ENCODE measurements around the gene PRM1. TPM values are rescaled to one million over a fixed set of nuclear protein-coding genes. Genes with fewer than 3 reads are reported as not detected.

PRM1 gene
- total RNA-seq, 2 donors from 2014 or later, result not detected

- H3K4me1 ChIP-seq, result peaks cover 0 to 15% of the 10 kb centered on the region in 2 donors
- H3K27me3 ChIP-seq, result no peaks in the 10 kb centered on the region
- no peak for TF ChIP-seq CTCF (IDR thresholded peaks at IDR 0.05)
- no peaks in the 10 kb centered on the region for H3K36me3 ChIP-seq
- no peak overlapping the region for H3K4me3 ChIP-seq
- no peak overlapping the region for H3K27ac ChIP-seq
- no peak for DNase-seq (ENCODE audit: low spot score)
- no peaks in the 10 kb centered on the region for H3K9me3 ChIP-seq
Measured at GRCh38 chr16:11234884-11235702, 46.0 kb downstream of the PRM1 start.

GRCh38 chr16:11233727-11234376 is 47.3 kb downstream of the PRM1 start:
- no peak overlapping the region for H3K27ac ChIP-seq
- H3K4me3 ChIP-seq, result no peak overlapping the region
- no peaks in the 10 kb centered on the region for H3K9me3 ChIP-seq
- no peak for DNase-seq (ENCODE audit: low spot score)
- no peaks in the 10 kb centered on the region for H3K27me3 ChIP-seq
- no peak for TF ChIP-seq CTCF (IDR thresholded peaks at IDR 0.05)
- peaks cover 0 to 15% of the 10 kb centered on the region in 2 donors for H3K4me1 ChIP-seq
- no peaks in the 10 kb centered on the region for H3K36me3 ChIP-seq

- Histone ChIP-seq H3K27me3 (no peaks in the 10 kb centered on the region), H3K36me3 (no peaks in the 10 kb centered on the region), H3K27ac (no peak overlapping the region), H3K4me3 (peak overlapping the region in 1 of 2 donors; percentile 16), H3K4me1 (peaks cover 0 to 15% of the 10 kb centered on the region in 2 donors), H3K9me3 (no peaks in the 10 kb centered on the region)
- no peak for TF ChIP-seq CTCF (IDR thresholded peaks at IDR 0.05)
- DNase-seq (ENCODE audit: low spot score), result no peak
Measured at GRCh38 chr16:11232852-11233726, 48.0 kb downstream of the PRM1 start.

GRCh38 chr16:11232302-11232851 is 48.8 kb downstream of the PRM1 start:
- Histone ChIP-seq H3K27ac (no peak overlapping the region), H3K4me3 (no peak overlapping the region), H3K36me3 (no peaks in the 10 kb centered on the region), H3K4me1 (peaks cover 0 to 15% of the 10 kb centered on the region in 2 donors), H3K9me3 (no peaks in the 10 kb centered on the region), H3K27me3 (no peaks in the 10 kb centered on the region)
- DNase-seq (ENCODE audit: low spot score), result no peak
- no peak for TF ChIP-seq CTCF (IDR thresholded peaks at IDR 0.05)

GRCh38 chr16:11231367-11231970 is 49.7 kb downstream of the PRM1 start:
- H3K27me3 ChIP-seq, result no peaks in the 10 kb centered on the region
- DNase-seq (ENCODE audit: low spot score), result no peak
- H3K27ac ChIP-seq, result no peak overlapping the region
- H3K4me3 ChIP-seq, result no peak overlapping the region
- H3K36me3 ChIP-seq, result no peaks in the 10 kb centered on the region
- H3K9me3 ChIP-seq, result no peaks in the 10 kb centered on the region
- H3K4me1 ChIP-seq, result peaks cover 0 to 15% of the 10 kb centered on the region in 2 donors
- TF ChIP-seq CTCF (IDR thresholded peaks at IDR 0.05), result no peak

All from right atrium auricular region (tissue), 2 donors.